CD4-positive, CD25-positive, alpha-beta regulatory T cell (primary cell): Measurements from ENCODE around the gene ZNF521. TPM values are rescaled to one million over a fixed set of nuclear protein-coding genes. Genes with fewer than 3 reads are reported as not detected.

Source experiments
- ATAC-seq, 2 donors: fragments of 150-1000 bp; cut with Tn5 transposase; one replicate each; pipeline ENCODE4 v1.10.0; 2021; ENCODE audit warnings: low read depth in 2 of 2, moderate number of reproducible peaks in 2 of 2, moderate library complexity in 1 of 2
- DNase-seq, 3 donors: peaks; one replicate each; pipeline versions ENCODE4 v3.0.0 to v3.0.0-alpha.2; 2012 to 2022; ENCODE audit warnings: mixed read lengths in 1 of 3
- H3K27ac ChIP-seq: one replicate; pipeline ENCODE4 v1.7.0; 2013; ENCODE audit warnings: mild to moderate bottlenecking, low read length; ENCODE audit not compliant: insufficient read depth, poor library complexity, severe bottlenecking
- H3K27me3 ChIP-seq: one replicate; pipeline ENCODE4 v1.7.0; 2013; ENCODE audit warnings: low read length; ENCODE audit not compliant: control insufficient read depth, insufficient read depth
- H3K36me3 ChIP-seq: one replicate; pipeline ENCODE4 v1.7.0; 2013; ENCODE audit warnings: mild to moderate bottlenecking, low read length, moderate library complexity; ENCODE audit not compliant: control insufficient read depth, insufficient read depth
- H3K4me1 ChIP-seq: 2 replicates; pipeline ENCODE4 v1.7.0; 2013; ENCODE audit warnings: mild to moderate bottlenecking, low read length; ENCODE audit not compliant: insufficient read depth, control insufficient read depth, poor library complexity, severe bottlenecking
- H3K4me3 ChIP-seq: one replicate; pipeline ENCODE4 v1.7.0; 2013; ENCODE audit warnings: low read depth, mild to moderate bottlenecking, low read length, moderate library complexity
- H3K9me3 ChIP-seq, 2 experiments: 1 replicate in 1 of 2; 2 replicates in 1 of 2; pipeline ENCODE4 v1.7.0; 2013; ENCODE audit warnings: low read length in 2 of 2, mild to moderate bottlenecking in 1 of 2, moderate library complexity in 1 of 2; ENCODE audit not compliant: control insufficient read depth in 2 of 2
- H3K27ac Mint-ChIP-seq, 3 donors: one replicate each; pipeline ENCODE4 v1.8.0; 2020 to 2022; ENCODE audit warnings: mild to moderate bottlenecking in 3 of 3, mixed read lengths in 3 of 3, moderate library complexity in 2 of 3
- H3K27me3 Mint-ChIP-seq: one replicate; pipeline ENCODE4 v1.8.0; 2022; ENCODE audit warnings: mild to moderate bottlenecking, mixed read lengths
- H3K36me3 Mint-ChIP-seq: one replicate; pipeline ENCODE4 v1.8.0; 2020; ENCODE audit warnings: mixed read lengths
- H3K4me1 Mint-ChIP-seq, 4 donors: one replicate each; pipeline ENCODE4 v1.8.0; 2020 to 2022; ENCODE audit warnings: mixed read lengths in 4 of 4, mild to moderate bottlenecking in 1 of 4
- H3K4me3 Mint-ChIP-seq, 4 donors: one replicate each; pipeline ENCODE4 v1.8.0; 2020 to 2022; ENCODE audit warnings: mild to moderate bottlenecking in 4 of 4, mixed read lengths in 4 of 4, moderate library complexity in 3 of 4
- H3K9me3 Mint-ChIP-seq, 7 donors: one replicate each; pipeline ENCODE4 v1.8.0; 2020 to 2022; ENCODE audit warnings: mixed read lengths in 7 of 7, mild to moderate bottlenecking in 3 of 7, moderate library complexity in 2 of 7
- polyA plus RNA-seq, 4 donors: library from polyadenylated mRNA; unstranded; fragments of 300-500 nt; fragmentation: Illumina TruSeq; gene quantifications; one replicate each; pipeline ENCODE4 v1.2.3, GENCODE V29; 2021
- total RNA-seq: library from RNA; stranded (reverse); gene quantifications from one replicate; pipeline ENCODE4 v1.2.3, GENCODE V29; 2022

Gene ZNF521
- total and polyA plus RNA-seq, 5 donors from 2014 or later = 1.8 TPM; not detected in 4

DNA sequence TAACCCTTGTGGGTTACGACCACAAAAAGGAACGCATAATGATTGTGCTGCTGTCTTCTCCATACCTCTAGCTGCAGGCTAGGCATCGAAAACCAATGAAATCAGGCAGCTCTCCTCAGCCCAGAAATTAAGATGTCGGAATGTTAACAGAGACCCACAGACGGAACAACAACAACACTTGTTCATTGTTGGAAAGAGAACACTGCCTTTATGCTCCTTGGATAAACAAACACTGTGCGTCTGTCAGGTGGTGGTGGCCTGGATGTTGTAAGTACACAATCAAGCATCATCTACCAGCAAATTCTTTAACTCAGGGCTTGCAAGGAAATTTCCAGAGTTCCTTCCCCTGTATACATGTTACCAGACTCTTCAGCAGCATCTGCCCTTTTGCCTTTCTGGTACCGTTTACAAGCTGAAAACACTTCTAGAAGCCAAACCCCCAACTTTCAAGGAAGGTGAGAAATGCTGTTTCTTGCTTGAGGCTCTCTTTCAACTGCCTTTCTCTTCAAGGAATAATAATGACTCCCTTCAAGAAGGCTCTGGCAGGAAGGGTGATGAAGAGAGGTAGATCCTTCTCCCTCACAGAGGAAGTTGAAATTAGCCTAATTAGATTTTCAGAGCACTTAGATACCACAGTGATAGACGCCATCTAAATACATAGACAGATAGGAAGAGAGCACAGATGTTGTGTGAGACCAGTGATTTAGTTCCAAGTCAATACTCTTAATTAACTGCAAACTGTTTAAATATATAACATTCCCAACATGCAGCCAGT, 332.7 kb downstream of the ZNF521 start:
- Mint-ChIP-seq H3K27ac (no peak overlapping the region), H3K4me1 (no peaks in the 10 kb centered on the region), H3K36me3 (no peaks in the 10 kb centered on the region), H3K27me3 (no peaks in the 10 kb centered on the region), H3K4me3 (no peak overlapping the region), H3K9me3 (peaks cover 0 to 21% (median 1%) of the 10 kb centered on the region in 7 donors)
- no peak for ATAC-seq
- Histone ChIP-seq H3K4me1 (no peaks in the 10 kb centered on the region), H3K27ac (no peak overlapping the region), H3K36me3 (no peaks in the 10 kb centered on the region), H3K9me3 (no peaks in the 10 kb centered on the region), H3K27me3 (no peaks in the 10 kb centered on the region), H3K4me3 (no peak overlapping the region)
- no peak for DNase-seq

- H3K27me3 Mint-ChIP-seq = no peaks in the 10 kb centered on the region
- H3K9me3 ChIP-seq = no peaks in the 10 kb centered on the region
Observed at GRCh38 chr18:25016666-25017065, 335.3 kb downstream of the ZNF521 start.

GRCh38 chr18:25016181-25016580, 335.8 kb downstream of the ZNF521 start:
- no peak overlapping the region for H3K27ac ChIP-seq
- no peaks in the 10 kb centered on the region for H3K36me3 Mint-ChIP-seq
- no peaks in the 10 kb centered on the region for H3K27me3 ChIP-seq
- no peaks in the 10 kb centered on the region for H3K27me3 Mint-ChIP-seq
- peaks cover 0 to 6% (median 1%) of the 10 kb centered on the region in 7 donors for H3K9me3 Mint-ChIP-seq
- DNase-seq = no peak
- ATAC-seq = no peak
- no peaks in the 10 kb centered on the region for H3K4me1 ChIP-seq
- no peaks in the 10 kb centered on the region for H3K9me3 ChIP-seq
- no peaks in the 10 kb centered on the region for H3K36me3 ChIP-seq
- H3K4me1 Mint-ChIP-seq = no peaks in the 10 kb centered on the region
- no peak overlapping the region for H3K4me3 Mint-ChIP-seq
- no peak overlapping the region for H3K27ac Mint-ChIP-seq
- H3K4me3 ChIP-seq = no peak overlapping the region

More at GRCh38 chr18:25016666-25017065, 335.3 kb downstream of the ZNF521 start:
- Histone ChIP-seq H3K27ac (no peak overlapping the region), H3K27me3 (no peaks in the 10 kb centered on the region), H3K4me1 (no peaks in the 10 kb centered on the region), H3K36me3 (no peaks in the 10 kb centered on the region), H3K4me3 (no peak overlapping the region)
- Mint-ChIP-seq H3K4me3 (no peak overlapping the region), H3K36me3 (no peaks in the 10 kb centered on the region), H3K4me1 (no peaks in the 10 kb centered on the region), H3K27ac (no peak overlapping the region), H3K9me3 (peaks cover 0 to 9% (median 1%) of the 10 kb centered on the region in 7 donors)
- no peak for ATAC-seq
- DNase-seq = no peak
